ENCODE measurements around the gene RALGAPA2. TPM values are rescaled to one million over a fixed set of nuclear protein-coding genes. Genes with fewer than 3 reads are reported as not detected.

The RALGAPA2 gene
- total and polyA plus RNA-seq, 2 of the 13 experiments (the other 11 are each of a cell fraction or from before 2014, with no cell fraction given): 13.8 to 17.7 TPM

DNA sequence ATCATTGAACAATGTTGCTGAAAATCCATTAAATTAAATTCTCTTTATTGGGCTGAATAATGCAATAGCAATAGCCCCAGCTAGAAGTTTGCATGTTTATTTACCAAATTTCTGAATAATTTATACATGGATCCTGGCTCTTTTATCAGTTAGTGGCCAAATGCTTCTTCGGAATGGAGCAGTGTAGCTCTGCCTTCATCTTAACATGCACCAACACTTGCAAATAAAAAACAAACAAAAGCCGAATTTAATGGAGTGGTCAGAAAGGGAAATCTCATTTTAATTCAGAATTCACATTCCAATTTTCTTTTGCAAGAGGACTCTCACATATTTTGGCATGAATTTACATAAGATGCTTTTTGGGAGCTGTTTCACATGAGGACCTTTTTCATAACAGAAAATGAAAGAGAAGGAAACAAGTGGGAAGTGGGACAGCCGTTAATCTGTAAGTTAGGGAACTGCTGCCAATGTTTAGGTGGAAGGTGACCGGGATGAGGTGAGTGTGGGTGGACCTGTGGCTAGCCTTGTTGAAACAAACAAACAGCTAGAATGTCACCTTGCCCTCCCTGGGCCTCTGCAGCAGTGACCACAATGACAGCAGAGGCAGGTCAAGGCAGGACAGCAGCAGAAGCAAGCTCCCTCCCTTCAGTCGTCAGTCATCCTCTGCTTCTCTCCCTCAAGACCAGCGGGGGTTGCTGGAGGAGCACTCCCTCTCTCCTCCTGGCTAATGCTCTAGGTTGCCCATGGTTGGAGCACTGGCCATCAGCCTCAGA lies 271.4 kb downstream of the RALGAPA2 start:
- peak; percentile 86 for ATAC-seq
- FAIRE-seq: peak; percentile 83
- TF ChIP-seq ZNF430 (CRISPR knock-in tag; IDR thresholded peaks at IDR 0.05) (0 out of 2 replicates have a peak, but pooled peaks have one; percentile 20), SALL1 (CRISPR knock-in tag; IDR thresholded peaks at IDR 0.05) (peak; percentile 31; the same call in 1 of the 2 replicates), FOXP1 (IDR thresholded peaks at IDR 0.05) (no peak), FOXP1 (CRISPR knock-in tag; IDR thresholded peaks at IDR 0.05) (peak; percentile 67), ZNF205 (CRISPR knock-in tag; IDR thresholded peaks at IDR 0.05) (no peak), ZNF263 (CRISPR knock-in tag; IDR thresholded peaks at IDR 0.05) (peak; percentile 91), ZNF225 (CRISPR knock-in tag; IDR thresholded peaks at IDR 0.05) (no peak), WIZ (CRISPR knock-in tag; IDR thresholded peaks at IDR 0.05) (no peak), HNF4A (CRISPR knock-in tag; IDR thresholded peaks at IDR 0.05) (0 out of 2 replicates have a peak, but pooled peaks have one; percentile 17), RBM39 (IDR thresholded peaks at IDR 0.05; ENCODE audit: low read depth, low read length, poor library complexity, severe bottlenecking) (no peak), LCORL (IDR thresholded peaks at IDR 0.05) (no peak), LCORL (CRISPR knock-in tag; IDR thresholded peaks at IDR 0.05) (no peak), ZIK1 (CRISPR knock-in tag; IDR thresholded peaks at IDR 0.05; ENCODE audit: borderline replicate concordance, low read depth) (no peak), ZNF451 (CRISPR knock-in tag; IDR thresholded peaks at IDR 0.05) (0 out of 2 replicates have a peak, but pooled peaks have one; percentile 23), ZNF34 (CRISPR knock-in tag; IDR thresholded peaks at IDR 0.05; ENCODE audit: borderline replicate concordance) (no peak)
- TF ChIP-seq, protein P1, sequence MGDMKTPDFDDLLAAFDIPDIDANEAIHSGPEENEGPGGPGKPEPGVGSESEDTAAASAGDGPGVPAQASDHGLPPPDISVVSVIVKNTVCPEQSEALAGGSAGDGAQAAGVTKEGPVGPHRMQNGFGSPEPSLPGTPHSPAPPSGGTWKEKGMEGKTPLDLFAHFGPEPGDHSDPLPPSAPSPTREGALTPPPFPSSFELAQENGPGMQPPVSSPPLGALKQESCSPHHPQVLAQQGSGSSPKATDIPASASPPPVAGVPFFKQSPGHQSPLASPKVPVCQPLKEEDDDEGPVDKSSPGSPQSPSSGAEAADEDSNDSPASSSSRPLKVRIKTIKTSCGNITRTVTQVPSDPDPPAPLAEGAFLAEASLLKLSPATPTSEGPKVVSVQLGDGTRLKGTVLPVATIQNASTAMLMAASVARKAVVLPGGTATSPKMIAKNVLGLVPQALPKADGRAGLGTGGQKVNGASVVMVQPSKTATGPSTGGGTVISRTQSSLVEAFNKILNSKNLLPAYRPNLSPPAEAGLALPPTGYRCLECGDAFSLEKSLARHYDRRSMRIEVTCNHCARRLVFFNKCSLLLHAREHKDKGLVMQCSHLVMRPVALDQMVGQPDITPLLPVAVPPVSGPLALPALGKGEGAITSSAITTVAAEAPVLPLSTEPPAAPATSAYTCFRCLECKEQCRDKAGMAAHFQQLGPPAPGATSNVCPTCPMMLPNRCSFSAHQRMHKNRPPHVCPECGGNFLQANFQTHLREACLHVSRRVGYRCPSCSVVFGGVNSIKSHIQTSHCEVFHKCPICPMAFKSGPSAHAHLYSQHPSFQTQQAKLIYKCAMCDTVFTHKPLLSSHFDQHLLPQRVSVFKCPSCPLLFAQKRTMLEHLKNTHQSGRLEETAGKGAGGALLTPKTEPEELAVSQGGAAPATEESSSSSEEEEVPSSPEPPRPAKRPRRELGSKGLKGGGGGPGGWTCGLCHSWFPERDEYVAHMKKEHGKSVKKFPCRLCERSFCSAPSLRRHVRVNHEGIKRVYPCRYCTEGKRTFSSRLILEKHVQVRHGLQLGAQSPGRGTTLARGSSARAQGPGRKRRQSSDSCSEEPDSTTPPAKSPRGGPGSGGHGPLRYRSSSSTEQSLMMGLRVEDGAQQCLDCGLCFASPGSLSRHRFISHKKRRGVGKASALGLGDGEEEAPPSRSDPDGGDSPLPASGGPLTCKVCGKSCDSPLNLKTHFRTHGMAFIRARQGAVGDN (CRISPR knock-in tag; IDR thresholded peaks at IDR 0.05): no peak; the same call in 1 of the 2 replicates
- TF ChIP-seq, protein P2, sequence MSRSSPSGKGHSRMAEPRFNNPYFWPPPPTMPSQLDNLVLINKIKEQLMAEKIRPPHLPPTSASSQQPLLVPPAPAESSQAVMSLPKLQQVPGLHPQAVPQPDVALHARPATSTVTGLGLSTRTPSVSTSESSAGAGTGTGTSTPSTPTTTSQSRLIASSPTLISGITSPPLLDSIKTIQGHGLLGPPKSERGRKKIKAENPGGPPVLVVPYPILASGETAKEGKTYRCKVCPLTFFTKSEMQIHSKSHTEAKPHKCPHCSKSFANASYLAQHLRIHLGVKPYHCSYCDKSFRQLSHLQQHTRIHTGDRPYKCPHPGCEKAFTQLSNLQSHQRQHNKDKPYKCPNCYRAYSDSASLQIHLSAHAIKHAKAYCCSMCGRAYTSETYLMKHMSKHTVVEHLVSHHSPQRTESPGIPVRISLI (CRISPR knock-in tag; IDR thresholded peaks at IDR 0.05; ENCODE audit: borderline replicate concordance): no peak
- TF ChIP-seq, protein P3, sequence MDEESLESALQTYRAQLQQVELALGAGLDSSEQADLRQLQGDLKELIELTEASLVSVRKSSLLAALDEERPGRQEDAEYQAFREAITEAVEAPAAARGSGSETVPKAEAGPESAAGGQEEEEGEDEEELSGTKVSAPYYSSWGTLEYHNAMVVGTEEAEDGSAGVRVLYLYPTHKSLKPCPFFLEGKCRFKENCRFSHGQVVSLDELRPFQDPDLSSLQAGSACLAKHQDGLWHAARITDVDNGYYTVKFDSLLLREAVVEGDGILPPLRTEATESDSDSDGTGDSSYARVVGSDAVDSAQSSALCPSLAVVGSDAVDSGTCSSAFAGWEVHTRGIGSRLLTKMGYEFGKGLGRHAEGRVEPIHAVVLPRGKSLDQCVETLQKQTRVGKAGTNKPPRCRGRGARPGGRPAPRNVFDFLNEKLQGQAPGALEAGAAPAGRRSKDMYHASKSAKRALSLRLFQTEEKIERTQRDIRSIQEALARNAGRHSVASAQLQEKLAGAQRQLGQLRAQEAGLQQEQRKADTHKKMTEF (CRISPR knock-in tag; IDR thresholded peaks at IDR 0.05): no peak

More for the DNA sequence above, 271.4 kb downstream of the RALGAPA2 start:
- intact Hi-C loops (cut with micrococcal nuclease; ENCODE audit: unreplicated experiment): no loop called here
- H4K20me1 ChIP-seq (ENCODE audit: insufficient read depth, low read length): no peaks in the 10 kb centered on the region
- H3K36me3 ChIP-seq (replicated peaks in 1 of 2; ENCODE audit: control insufficient read depth in 1 of 2, insufficient read depth in 2 of 2, low read length in 2 of 2): peaks cover 0 to 3% of the 10 kb centered on the region in 2 experiments; a peak in 1 of 5 replicates
- no TSS peak for BruUV-seq (replicated peaks)
- H3K4me2 ChIP-seq (ENCODE audit: low read depth, low read length): no peak overlapping the region; the same call in 1 of the 2 replicates
- in situ Hi-C loops (cut with HindIII; ENCODE audit: extremely low pct_ligation_motif_present, low pct_unique_long_range_greater_than_20kb): no loop called here
- 69% methylated on average over 6 of the region's 6 CpGs for WGBS (ENCODE audit: low lambda C conversion rate)
- no peak overlapping the region for H3K4me3 ChIP-seq (replicated peaks in 1 of 3; ENCODE audit: insufficient read depth in 1 of 3, low read depth in 2 of 3, low read length in 3 of 3)
- H3K27me3 ChIP-seq (ENCODE audit: control insufficient read depth in 1 of 2, insufficient read depth in 2 of 2, low read length in 2 of 2): no peaks in the 10 kb centered on the region
- DNase-seq (ENCODE audit: low spot score): no peak
- no peak overlapping the region for H2AFZ ChIP-seq (ENCODE audit: low read length)
- no peaks in the 10 kb centered on the region for H3K79me2 ChIP-seq (ENCODE audit: insufficient read depth, low read length)
- H3K4me1 ChIP-seq (ENCODE audit: insufficient read depth, low read length): peaks cover 23% of the 10 kb centered on the region
- POLR2A ChIA-PET: no interaction called here
- no peak overlapping the region for H3K9ac ChIP-seq (ENCODE audit: insufficient read depth, low read depth, low read length)
- H3K9me3 ChIP-seq (ENCODE audit: low read length): no peaks in the 10 kb centered on the region
- no peak overlapping the region for H3K27ac ChIP-seq (ENCODE audit: extremely low read length, insufficient read depth, low read length)
- CTCF ChIA-PET (ENCODE audit: low intra/inter-chr PET ratio, low total read pairs): no interaction called here

Measured in HepG2 (cell line).